Measurements from ENCODE around the gene BMP2K. TPM values are rescaled to one million over a fixed set of nuclear protein-coding genes. Genes with fewer than 3 reads are reported as not detected.

The BMP2K gene
- total RNA-seq, 1 donor from 2014 or later, result 25.1 TPM

DNA sequence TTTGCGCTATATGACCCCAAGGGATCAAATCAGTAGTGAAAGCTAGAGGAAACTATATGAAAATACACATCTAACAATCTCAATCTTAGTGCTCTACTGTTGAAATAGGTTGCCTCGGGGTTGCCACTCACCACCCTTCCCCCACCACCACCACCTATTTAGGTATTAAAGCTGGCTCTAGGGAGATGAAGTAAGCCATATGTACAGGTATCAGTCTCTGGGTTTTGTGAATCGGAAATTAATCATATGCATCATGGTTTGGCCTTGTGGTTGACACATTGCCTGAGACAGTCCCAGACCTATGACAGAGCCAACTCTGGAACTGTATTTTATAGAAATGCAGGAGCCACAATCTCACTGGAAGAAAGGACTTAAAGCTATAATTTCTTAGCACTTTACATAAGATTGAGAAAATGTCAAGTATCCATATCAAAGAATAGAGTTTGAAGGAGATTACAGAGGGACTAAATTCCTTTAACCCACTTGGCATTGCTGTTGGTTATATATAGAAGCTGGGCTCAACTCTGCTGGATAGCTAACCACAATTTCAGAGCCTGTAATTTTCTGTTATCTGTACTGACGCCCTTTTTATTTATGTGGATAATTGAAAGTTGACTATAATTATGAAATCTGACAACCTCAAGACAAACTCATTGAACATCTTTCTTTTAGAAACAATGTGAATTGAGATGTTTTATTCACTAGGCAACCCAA, 26.7 kb upstream of the BMP2K start:
- H3K4me1 ChIP-seq (ENCODE audit: control insufficient read depth in 3 of 3, insufficient read depth in 3 of 3, low read length in 3 of 3), result peaks cover 0 to 11% (median 0%) of the 10 kb centered on the region in 3 donors
- no peaks in the 10 kb centered on the region for H3K27me3 ChIP-seq (ENCODE audit: control insufficient read depth in 3 of 3, insufficient read depth in 3 of 3, low read length in 3 of 3)
- no peaks in the 10 kb centered on the region for H3K9me3 ChIP-seq (ENCODE audit: control insufficient read depth in 3 of 3, low read length in 3 of 3)
- H3K4me3 ChIP-seq (ENCODE audit: low read length in 3 of 3), result no peak overlapping the region
- H3K9ac ChIP-seq (ENCODE audit: low read depth in 1 of 3, low read length in 3 of 3), result no peak overlapping the region
- H3K27ac ChIP-seq (ENCODE audit: low read depth, low read length), result peak overlapping the region; percentile 37
- H3K36me3 ChIP-seq (ENCODE audit: control insufficient read depth in 3 of 3, insufficient read depth in 3 of 3, low read length in 3 of 3), result no peaks in the 10 kb centered on the region

DNA sequence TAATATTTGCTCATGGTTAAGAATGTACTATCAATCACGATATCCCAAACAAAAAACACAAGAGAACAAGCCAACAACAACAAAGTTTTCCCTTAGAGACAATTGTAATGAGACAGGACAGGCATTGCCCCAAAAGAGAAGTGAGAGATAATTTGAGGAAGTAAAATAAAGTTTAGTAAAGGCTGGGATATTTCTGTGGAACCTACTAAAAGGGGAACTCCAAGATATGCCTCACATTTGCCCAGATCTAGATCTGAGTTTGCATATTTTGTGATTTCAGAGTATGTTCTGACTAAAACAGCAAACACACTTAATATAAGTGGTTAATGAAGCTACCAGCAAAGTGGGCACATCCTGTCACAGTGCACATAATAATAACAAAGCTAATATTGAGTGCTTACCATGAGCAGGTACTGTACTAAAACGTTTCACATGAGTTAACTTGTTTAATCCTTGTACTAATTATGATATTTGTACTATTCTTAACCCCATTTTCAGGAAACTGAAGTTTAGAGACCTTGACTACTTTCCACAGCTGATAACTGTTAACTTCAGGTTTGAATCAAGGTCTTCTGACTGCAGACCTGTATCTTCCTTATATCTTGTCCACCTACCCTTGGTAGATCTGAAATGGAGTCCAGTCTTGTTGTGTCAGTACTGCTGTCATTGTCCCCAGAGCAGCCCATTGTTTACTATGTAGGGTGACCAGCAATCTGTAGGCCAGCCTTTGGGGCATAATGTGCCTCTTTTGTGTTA, 26.0 kb upstream of the BMP2K start:
- Histone ChIP-seq H3K4me3 (ENCODE audit: low read length in 3 of 3) (no peak overlapping the region), H3K9me3 (ENCODE audit: control insufficient read depth in 3 of 3, low read length in 3 of 3) (no peaks in the 10 kb centered on the region), H3K27me3 (ENCODE audit: control insufficient read depth in 3 of 3, insufficient read depth in 3 of 3, low read length in 3 of 3) (no peaks in the 10 kb centered on the region), H3K9ac (ENCODE audit: low read depth in 1 of 3, low read length in 3 of 3) (no peak overlapping the region), H3K36me3 (ENCODE audit: control insufficient read depth in 3 of 3, insufficient read depth in 3 of 3, low read length in 3 of 3) (no peaks in the 10 kb centered on the region), H3K4me1 (ENCODE audit: control insufficient read depth in 3 of 3, insufficient read depth in 3 of 3, low read length in 3 of 3) (peaks cover 0 to 11% (median 0%) of the 10 kb centered on the region in 3 donors), H3K27ac (ENCODE audit: low read depth, low read length) (peak overlapping the region; percentile 9)

DNA sequence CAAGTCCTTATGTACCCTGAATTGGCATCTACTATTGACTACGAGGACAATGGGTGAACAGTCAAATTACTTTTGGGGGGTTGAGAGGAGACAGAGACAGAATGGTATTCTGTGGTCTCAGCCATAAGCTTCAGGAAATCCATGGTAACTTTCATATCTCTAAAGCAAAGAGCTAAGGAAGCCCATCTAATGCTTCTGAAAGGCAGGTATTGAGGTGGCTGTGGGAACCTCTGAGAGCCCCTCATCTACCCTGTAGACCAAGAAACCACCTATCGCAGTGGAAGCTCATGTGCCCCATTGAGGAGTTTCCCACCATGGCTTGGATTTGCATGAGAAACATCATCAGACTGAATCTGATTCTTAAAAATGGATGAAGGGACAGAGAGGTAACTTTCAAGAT, 23.1 kb upstream of the BMP2K start:
- no peaks in the 10 kb centered on the region for H3K9me3 ChIP-seq (ENCODE audit: control insufficient read depth in 3 of 3, low read length in 3 of 3)
- no peaks in the 10 kb centered on the region for H3K36me3 ChIP-seq (ENCODE audit: control insufficient read depth in 3 of 3, insufficient read depth in 3 of 3, low read length in 3 of 3)
- no peak overlapping the region for H3K27ac ChIP-seq (ENCODE audit: low read depth, low read length)
- H3K4me1 ChIP-seq (ENCODE audit: control insufficient read depth in 3 of 3, insufficient read depth in 3 of 3, low read length in 3 of 3), result peaks cover 0 to 11% (median 0%) of the 10 kb centered on the region in 3 donors
- no peak overlapping the region for H3K4me3 ChIP-seq (ENCODE audit: low read length in 3 of 3)
- H3K9ac ChIP-seq (ENCODE audit: low read depth in 1 of 3, low read length in 3 of 3), result no peak overlapping the region
- no peaks in the 10 kb centered on the region for H3K27me3 ChIP-seq (ENCODE audit: control insufficient read depth in 3 of 3, insufficient read depth in 3 of 3, low read length in 3 of 3)

DNA sequence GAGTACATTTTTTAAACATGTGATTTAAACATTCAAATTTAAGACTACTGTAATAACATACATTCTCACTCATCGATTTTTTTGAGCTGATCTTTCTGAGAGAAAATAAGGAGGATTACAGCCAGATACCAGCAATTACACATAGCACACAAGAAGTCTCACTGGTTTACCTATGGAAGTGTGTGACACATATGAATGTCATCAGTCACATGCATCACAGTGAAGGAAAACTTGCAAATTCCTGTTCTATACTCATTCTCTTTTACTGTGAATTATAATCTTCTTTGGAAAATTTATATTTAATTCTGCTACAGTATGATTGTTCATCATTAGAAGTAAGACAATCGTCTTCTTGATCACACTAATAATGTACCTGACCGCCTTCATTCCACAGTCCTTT, 21.3 kb upstream of the BMP2K start:
- no peak overlapping the region for H3K27ac ChIP-seq (ENCODE audit: low read depth, low read length)

DNA sequence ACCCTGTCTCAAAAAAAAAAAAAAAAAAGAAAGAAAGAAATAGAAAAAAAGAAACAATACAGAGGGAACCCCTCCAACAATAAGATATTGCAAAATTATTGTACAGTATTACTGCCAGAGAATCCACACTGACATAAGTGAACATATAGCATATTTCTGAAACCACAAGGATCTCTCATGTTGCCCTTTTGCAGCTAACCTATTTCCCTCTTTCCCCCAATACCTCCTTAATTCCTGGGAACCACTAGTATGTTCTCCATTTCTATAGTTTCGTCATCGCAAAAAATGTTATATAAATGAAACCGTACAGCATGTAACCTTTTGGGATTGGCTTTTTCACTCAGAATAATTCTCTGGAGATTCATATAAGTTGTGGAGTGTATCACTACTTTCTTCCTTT, 20.0 kb upstream of the BMP2K start:
- Histone ChIP-seq H3K4me3 (ENCODE audit: low read length in 3 of 3) (no peak overlapping the region), H3K9me3 (ENCODE audit: control insufficient read depth in 3 of 3, low read length in 3 of 3) (no peaks in the 10 kb centered on the region), H3K4me1 (ENCODE audit: control insufficient read depth in 3 of 3, insufficient read depth in 3 of 3, low read length in 3 of 3) (no peaks in the 10 kb centered on the region), H3K27ac (ENCODE audit: low read depth, low read length) (no peak overlapping the region), H3K9ac (ENCODE audit: low read depth in 1 of 3, low read length in 3 of 3) (no peak overlapping the region), H3K27me3 (ENCODE audit: control insufficient read depth in 3 of 3, insufficient read depth in 3 of 3, low read length in 3 of 3) (no peaks in the 10 kb centered on the region), H3K36me3 (ENCODE audit: control insufficient read depth in 3 of 3, insufficient read depth in 3 of 3, low read length in 3 of 3) (no peaks in the 10 kb centered on the region)

More for the DNA sequence above, 21.3 kb upstream of the BMP2K start:
- Histone ChIP-seq H3K36me3 (ENCODE audit: control insufficient read depth in 3 of 3, insufficient read depth in 3 of 3, low read length in 3 of 3) (no peaks in the 10 kb centered on the region), H3K9me3 (ENCODE audit: control insufficient read depth in 3 of 3, low read length in 3 of 3) (no peaks in the 10 kb centered on the region), H3K4me3 (ENCODE audit: low read length in 3 of 3) (no peak overlapping the region), H3K9ac (ENCODE audit: low read depth in 1 of 3, low read length in 3 of 3) (no peak overlapping the region), H3K27me3 (ENCODE audit: control insufficient read depth in 3 of 3, insufficient read depth in 3 of 3, low read length in 3 of 3) (no peaks in the 10 kb centered on the region), H3K4me1 (ENCODE audit: control insufficient read depth in 3 of 3, insufficient read depth in 3 of 3, low read length in 3 of 3) (peaks cover 0 to 5% (median 0%) of the 10 kb centered on the region in 3 donors)

DNA sequence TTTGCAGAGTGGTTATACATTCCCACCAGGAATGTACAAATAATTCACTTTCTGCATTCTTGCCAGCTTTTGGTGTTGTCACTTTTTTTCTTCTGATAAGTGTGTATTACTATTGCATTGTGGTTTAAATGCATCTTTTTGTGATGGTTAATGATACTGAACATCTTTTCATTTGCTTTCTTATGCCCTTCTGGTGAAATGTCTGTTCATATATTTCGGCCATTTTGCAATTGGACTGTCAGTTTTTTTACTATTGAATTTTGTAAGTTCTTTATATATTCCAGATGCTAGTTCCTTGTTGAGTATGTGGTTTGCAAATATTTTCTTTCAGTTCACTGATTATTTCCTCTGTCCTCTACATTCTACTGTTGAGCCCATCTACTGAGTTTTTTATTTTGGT, 19.4 kb upstream of the BMP2K start:
- Histone ChIP-seq H3K4me3 (ENCODE audit: low read length in 3 of 3) (no peak overlapping the region), H3K27ac (ENCODE audit: low read depth, low read length) (no peak overlapping the region), H3K27me3 (ENCODE audit: control insufficient read depth in 3 of 3, insufficient read depth in 3 of 3, low read length in 3 of 3) (no peaks in the 10 kb centered on the region), H3K9me3 (ENCODE audit: control insufficient read depth in 3 of 3, low read length in 3 of 3) (no peaks in the 10 kb centered on the region), H3K4me1 (ENCODE audit: control insufficient read depth in 3 of 3, insufficient read depth in 3 of 3, low read length in 3 of 3) (no peaks in the 10 kb centered on the region), H3K36me3 (ENCODE audit: control insufficient read depth in 3 of 3, insufficient read depth in 3 of 3, low read length in 3 of 3) (no peaks in the 10 kb centered on the region), H3K9ac (ENCODE audit: low read depth in 1 of 3, low read length in 3 of 3) (no peak overlapping the region)

DNA sequence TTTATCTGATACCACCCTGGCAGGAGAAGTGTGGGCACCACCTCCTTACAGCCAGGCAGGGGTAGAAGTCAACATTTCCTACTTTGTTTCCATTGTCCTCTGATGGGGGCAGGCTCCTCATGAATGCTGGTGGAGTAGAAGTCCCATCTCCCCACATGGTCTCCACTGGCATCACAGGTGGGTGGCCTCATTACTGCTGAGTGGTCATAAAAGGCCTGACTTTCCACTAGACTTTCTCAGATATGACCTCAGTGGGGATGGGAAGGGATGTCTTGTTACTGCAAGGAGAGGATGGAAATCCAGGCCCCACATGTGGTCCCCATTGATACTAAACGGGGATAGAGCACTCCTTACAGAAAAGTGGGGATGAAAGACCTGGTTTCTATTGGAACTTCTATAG, 18.6 kb upstream of the BMP2K start:
- Histone ChIP-seq H3K36me3 (ENCODE audit: control insufficient read depth in 3 of 3, insufficient read depth in 3 of 3, low read length in 3 of 3) (no peaks in the 10 kb centered on the region), H3K27ac (ENCODE audit: low read depth, low read length) (no peak overlapping the region), H3K4me1 (ENCODE audit: control insufficient read depth in 3 of 3, insufficient read depth in 3 of 3, low read length in 3 of 3) (no peaks in the 10 kb centered on the region), H3K9ac (ENCODE audit: low read depth in 1 of 3, low read length in 3 of 3) (no peak overlapping the region), H3K27me3 (ENCODE audit: control insufficient read depth in 3 of 3, insufficient read depth in 3 of 3, low read length in 3 of 3) (no peaks in the 10 kb centered on the region), H3K4me3 (ENCODE audit: low read length in 3 of 3) (no peak overlapping the region), H3K9me3 (ENCODE audit: control insufficient read depth in 3 of 3, low read length in 3 of 3) (no peaks in the 10 kb centered on the region)

DNA sequence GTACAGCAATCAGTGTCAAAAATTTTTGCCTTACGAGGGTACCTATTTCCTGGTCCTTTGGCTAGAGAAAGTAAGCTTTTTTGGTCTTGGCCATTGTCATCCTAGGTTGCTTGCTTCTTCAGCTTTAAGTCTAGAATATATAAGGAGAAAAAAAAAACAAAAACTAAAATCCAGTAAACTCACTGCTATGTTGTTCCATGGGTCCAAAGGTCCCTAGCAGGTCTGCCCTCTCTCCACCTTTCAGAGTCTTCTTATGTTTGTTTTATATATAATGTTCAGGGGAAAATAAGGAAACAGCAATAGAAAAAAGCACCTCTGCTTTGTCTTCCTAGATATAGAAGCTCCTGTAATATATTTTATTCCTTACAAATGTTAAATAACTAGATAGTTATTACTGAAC, 18.1 kb upstream of the BMP2K start:
- Histone ChIP-seq H3K4me3 (ENCODE audit: low read length in 3 of 3) (no peak overlapping the region), H3K4me1 (ENCODE audit: control insufficient read depth in 3 of 3, insufficient read depth in 3 of 3, low read length in 3 of 3) (no peaks in the 10 kb centered on the region), H3K27me3 (ENCODE audit: control insufficient read depth in 3 of 3, insufficient read depth in 3 of 3, low read length in 3 of 3) (no peaks in the 10 kb centered on the region), H3K36me3 (ENCODE audit: control insufficient read depth in 3 of 3, insufficient read depth in 3 of 3, low read length in 3 of 3) (no peaks in the 10 kb centered on the region), H3K27ac (ENCODE audit: low read depth, low read length) (no peak overlapping the region), H3K9me3 (ENCODE audit: control insufficient read depth in 3 of 3, low read length in 3 of 3) (no peaks in the 10 kb centered on the region), H3K9ac (ENCODE audit: low read depth in 1 of 3, low read length in 3 of 3) (no peak overlapping the region)

DNA sequence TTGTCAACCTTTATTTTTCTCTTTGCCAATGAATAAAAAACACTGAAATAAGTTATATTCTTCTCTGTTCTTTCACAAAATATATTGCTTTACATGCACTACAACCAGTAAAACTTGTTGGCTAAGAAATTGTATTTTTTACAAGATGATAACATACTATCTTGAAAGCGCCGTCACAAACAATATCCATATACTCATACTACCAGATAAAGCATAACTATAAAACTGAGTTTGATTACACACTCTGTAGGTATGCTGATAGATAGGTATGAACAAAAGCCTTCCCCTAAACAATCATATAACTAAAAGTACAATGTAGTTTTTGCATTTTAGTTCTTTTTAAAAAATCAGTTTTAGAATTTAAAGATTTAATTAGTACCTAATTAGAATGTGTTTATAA, 13.6 kb upstream of the BMP2K start:
- H3K9ac ChIP-seq (ENCODE audit: low read depth in 1 of 3, low read length in 3 of 3), result no peak overlapping the region
- no peak overlapping the region for H3K4me3 ChIP-seq (ENCODE audit: low read length in 3 of 3)
- H3K9me3 ChIP-seq (ENCODE audit: control insufficient read depth in 3 of 3, low read length in 3 of 3), result no peaks in the 10 kb centered on the region
- H3K27me3 ChIP-seq (ENCODE audit: control insufficient read depth in 3 of 3, insufficient read depth in 3 of 3, low read length in 3 of 3), result no peaks in the 10 kb centered on the region
- no peaks in the 10 kb centered on the region for H3K36me3 ChIP-seq (ENCODE audit: control insufficient read depth in 3 of 3, insufficient read depth in 3 of 3, low read length in 3 of 3)
- no peak overlapping the region for H3K27ac ChIP-seq (ENCODE audit: low read depth, low read length)
- no peaks in the 10 kb centered on the region for H3K4me1 ChIP-seq (ENCODE audit: control insufficient read depth in 3 of 3, insufficient read depth in 3 of 3, low read length in 3 of 3)

DNA sequence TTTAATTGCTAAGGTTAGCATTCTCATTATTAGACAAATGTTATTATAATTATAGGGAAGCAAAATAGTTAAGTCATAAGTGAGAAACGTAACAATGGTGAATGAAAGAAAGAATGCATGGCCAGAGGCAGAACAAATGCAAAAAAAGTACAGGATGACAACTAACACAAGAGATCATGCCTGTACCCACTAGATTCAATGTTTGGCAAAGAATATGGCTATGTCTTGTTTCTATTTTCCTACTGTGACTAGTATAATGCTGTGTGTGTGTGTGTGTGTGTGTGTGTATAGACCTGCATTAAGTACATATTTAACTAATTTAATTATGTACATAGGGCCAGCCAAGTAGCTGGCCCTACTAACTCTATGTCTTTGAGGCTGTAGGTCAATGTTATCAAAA, 12.9 kb upstream of the BMP2K start:
- Histone ChIP-seq H3K27ac (ENCODE audit: low read depth, low read length) (no peak overlapping the region), H3K9me3 (ENCODE audit: control insufficient read depth in 3 of 3, low read length in 3 of 3) (no peaks in the 10 kb centered on the region), H3K27me3 (ENCODE audit: control insufficient read depth in 3 of 3, insufficient read depth in 3 of 3, low read length in 3 of 3) (no peaks in the 10 kb centered on the region), H3K36me3 (ENCODE audit: control insufficient read depth in 3 of 3, insufficient read depth in 3 of 3, low read length in 3 of 3) (no peaks in the 10 kb centered on the region), H3K4me3 (ENCODE audit: low read length in 3 of 3) (no peak overlapping the region), H3K4me1 (ENCODE audit: control insufficient read depth in 3 of 3, insufficient read depth in 3 of 3, low read length in 3 of 3) (no peaks in the 10 kb centered on the region), H3K9ac (ENCODE audit: low read depth in 1 of 3, low read length in 3 of 3) (no peak overlapping the region)
